Stimulated activated naive CD4-positive, alpha-beta T cell (primary cell): ENCODE results near the gene EVL.
"Not testable (repeated sequence)": the region's sequence is repeated elsewhere in the genome, so short reads cannot be mapped to it uniquely, and the experiment has no call there.

ENCODE experiments used
- DNase-seq, 6 experiments: peaks; one replicate each; lab custom pipeline; 2025; lab: John Stamatoyannopoulos, UW

The EVL gene, protein sequence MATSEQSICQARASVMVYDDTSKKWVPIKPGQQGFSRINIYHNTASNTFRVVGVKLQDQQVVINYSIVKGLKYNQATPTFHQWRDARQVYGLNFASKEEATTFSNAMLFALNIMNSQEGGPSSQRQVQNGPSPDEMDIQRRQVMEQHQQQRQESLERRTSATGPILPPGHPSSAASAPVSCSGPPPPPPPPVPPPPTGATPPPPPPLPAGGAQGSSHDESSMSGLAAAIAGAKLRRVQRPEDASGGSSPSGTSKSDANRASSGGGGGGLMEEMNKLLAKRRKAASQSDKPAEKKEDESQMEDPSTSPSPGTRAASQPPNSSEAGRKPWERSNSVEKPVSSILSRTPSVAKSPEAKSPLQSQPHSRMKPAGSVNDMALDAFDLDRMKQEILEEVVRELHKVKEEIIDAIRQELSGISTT

DNA sequence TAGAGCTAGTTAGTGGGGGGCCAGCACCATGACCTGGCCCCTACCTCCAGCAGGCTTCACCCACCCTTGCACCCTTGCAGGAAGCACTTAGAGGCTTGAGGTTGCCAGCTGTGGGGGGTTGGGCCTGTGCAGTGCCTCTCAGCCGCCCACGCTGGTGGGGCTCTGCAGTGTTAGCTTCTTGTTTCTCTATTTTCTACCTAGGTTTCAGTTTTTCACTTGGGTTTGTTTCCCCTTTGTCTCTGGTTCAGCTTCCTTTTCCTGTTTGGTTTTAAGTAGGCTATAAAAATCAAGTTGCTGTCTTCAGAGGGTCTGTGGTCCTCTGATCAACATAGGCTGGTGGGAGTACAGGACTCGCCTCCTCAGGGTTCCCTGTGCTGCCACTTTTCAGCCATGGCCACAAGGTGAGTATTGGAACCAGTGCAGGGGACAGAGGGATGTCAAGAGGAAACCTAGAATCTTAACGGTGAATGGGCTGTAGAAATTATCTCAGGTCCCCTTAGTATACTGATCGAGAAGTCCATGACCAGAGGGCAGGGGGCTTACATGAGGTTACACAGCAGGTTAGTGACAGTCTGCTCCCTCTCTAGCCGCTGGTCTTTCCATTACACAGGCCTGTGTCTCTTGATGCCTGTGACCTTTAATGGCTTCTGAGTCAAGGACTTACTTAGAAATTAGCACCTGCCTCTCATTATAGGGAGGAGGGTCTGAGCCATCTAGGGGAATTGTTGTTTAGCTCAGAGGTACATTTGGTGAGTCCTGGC lies at the start of gene EVL:
TSS of gene EVL (plus strand) at position 312 of the 761 bp plus-strand sequence. CDS start at position 391, 79 bp downstream.
- DNase-seq, result peak; percentile 58 to 84 (median 73)

DNA sequence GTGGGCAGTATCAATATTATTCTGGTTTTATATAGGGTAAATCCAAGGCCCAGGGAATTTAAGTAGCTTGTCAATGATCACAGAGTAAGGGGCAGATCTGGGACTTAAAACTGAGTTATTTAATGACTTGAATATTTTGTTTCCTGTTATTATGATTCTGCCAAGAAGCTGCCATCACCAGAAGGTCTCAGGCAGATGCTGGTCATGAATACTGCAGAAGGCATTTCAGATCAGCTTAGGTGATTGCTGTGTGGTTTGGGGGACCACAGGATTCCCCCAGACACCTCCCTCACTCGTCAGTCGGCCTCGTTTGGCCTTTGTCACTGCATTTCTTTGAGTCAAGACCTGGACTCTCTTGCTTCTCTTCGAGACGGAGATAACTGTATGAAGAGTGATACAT lies 47.7 kb upstream of the EVL start:
- DNase-seq, result no peak

DNA sequence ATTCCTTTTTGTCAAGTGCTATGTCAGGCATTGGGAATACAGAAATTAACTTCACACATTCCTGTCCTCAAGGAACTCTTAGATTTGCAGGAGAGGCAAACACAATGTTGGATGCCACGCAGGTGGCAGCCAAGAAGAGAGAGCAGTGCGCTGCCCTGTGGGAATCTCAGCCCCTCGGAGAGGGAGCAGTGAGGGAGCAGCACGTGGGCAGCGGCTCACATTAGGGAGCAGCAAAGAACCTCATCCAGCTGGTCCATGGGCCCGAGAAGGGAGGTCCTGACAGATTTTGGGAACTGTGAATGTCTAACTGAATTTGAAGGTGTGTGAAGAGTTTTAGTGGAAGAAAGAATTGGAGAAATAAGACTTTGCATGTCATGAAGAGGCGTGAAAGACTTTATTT lies 47.2 kb upstream of the EVL start:
- DNase-seq, result no peak

DNA sequence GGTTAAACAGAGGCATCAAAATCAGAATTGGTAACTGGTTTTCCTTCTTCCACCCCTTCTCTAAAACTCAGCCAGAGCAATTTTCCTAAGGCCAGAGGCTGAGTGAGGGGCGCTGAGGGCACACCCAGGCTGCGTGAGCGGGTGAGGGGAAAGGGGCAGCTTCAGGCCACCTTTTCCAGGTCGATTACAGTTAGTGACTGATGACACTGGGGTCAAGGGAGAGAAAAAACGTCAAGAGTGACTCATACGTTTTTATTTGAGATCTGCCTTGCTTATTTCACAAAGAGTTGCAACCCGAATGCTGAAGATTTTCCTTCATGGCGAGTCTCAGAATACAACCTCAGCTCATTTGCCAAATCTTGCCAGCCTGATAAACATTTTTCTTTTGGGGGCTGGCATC lies 46.7 kb upstream of the EVL start:
- no peak for DNase-seq

DNA sequence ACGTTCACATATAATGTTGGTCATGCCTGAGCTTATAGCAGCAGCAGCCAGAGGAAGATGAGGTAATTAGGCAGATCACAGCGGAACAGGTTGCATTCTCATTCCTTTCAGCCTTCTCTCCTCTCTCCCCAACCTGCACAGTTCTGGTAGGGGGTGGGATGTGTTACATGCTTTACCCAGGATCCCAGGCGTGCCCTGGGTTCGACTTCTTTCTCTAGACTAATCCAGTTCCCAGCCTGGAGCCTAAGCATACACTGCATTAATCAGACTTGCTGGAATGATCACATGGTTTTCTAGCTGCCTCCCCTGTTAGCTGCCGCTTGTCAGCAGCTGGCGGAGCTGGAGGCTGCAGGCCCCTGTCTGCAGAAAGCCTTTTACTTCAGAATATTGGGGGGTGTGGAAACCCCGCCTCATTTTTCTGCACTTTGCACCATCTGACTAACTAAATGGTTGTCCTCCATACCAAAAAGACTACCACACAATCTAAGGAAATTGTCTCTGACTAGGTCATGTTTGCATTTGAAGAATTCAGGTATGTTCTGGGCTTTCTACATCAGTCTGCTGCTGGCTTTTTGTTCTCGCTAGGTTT lies 46.0 kb upstream of the EVL start:
- DNase-seq, result no peak

DNA sequence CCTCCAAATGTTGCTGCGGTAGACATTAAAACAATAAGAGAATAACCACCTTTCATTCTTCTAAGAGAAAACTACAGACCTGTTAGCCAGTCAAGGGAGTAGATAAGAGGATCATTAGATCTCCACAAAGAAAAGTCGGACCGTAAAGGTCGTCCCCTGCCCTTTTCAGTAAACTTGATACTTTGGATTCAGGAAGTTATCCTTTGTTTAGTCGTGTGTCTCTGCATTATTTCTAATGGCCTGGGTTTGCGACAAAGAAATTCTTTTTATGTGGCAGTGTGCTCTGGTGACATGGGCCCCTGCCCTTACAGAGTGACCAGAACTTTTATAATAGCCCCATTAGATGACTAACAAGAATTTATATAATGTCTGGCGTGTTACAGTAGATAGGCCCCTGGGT lies 44.6 kb upstream of the EVL start:
- DNase-seq, result no peak

DNA sequence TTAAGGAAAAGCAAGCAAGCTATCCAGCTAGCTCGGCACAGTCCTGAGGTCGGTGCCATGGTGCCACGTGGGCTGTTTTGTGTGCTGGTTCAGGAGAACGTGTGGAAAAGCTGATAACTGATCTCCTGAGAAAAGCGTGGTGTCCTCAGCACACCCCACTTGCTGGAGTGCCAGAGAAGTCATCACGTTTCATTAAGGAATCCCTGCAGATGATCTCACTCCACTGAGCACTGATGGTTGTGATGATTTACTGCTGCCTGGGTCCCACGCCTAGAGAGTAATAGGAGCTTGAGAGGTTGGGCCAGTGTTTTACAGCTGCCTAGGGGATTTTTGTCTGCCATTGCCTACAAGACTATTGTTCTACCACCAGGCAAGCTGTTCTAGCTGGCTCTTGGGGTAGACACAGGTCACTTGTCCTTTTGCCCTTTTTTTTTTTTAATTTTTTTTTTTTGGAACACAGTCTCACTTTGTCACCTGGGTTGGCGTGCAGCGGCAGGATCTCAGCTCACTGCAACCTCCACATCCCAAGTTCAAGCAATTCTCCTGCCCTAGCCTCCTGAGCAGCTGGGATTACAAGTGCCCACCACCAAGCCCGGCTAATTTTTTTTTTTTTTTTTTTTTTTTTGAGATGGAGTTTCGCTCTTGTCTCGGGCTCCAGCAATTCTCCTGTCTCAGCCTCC lies 42.3 kb upstream of the EVL start:
- no peak for DNase-seq

DNA sequence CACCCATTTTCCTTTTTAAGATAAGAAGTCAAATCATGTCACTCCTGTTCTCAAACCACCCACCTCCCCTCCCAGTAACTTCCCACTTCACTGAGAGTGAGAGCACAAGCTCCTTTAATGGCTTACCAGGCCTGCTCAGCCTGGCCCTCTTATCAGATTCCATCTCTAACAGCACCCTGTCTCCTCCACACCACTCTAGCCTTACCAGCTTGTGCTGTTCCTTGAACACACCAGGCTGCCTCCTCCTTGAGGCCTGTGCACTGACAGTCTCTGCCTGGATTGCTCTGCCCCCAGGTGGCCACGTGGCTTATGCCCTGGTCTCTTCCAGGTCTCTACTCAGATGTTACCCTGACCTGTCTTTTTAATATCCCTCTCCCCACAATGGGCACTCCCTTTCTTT lies 40.1 kb upstream of the EVL start:
- peak in 2 of 6 experiments; percentile 14 to 17 for DNase-seq

DNA sequence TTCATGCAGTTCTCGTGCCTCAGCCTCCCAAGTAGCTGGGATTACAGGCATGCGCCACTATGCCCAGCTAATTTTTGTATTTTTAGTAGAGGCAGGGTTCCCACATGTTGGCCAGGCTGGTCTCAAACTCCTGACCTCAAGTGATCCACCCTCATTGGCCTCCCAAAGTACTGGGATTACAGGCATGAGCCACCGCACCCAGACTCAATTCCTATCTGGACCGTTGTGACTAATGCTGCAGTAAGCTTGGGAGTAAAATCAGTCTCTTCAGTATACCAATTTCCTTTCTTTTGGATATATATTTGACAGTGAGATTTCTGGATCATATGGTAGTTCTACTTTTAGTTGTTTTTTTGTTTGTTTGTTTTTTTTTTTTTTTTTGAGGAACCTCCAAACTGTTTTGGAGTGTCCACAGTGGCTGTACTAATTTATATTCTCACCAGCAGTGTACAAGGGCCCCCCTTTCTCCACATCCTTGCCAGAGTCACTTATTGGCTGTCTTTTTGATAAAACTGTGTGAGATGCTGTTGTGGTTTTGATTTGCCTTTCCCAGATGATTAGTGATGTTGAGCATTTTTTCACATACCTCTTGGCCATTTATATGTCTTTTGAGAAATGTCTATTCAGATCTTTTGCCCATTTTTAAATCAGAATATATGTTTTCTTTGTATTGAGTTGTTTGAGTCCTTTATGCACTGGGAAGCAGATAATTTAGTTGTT lies 37.3 kb upstream of the EVL start:
- no peak for DNase-seq

DNA sequence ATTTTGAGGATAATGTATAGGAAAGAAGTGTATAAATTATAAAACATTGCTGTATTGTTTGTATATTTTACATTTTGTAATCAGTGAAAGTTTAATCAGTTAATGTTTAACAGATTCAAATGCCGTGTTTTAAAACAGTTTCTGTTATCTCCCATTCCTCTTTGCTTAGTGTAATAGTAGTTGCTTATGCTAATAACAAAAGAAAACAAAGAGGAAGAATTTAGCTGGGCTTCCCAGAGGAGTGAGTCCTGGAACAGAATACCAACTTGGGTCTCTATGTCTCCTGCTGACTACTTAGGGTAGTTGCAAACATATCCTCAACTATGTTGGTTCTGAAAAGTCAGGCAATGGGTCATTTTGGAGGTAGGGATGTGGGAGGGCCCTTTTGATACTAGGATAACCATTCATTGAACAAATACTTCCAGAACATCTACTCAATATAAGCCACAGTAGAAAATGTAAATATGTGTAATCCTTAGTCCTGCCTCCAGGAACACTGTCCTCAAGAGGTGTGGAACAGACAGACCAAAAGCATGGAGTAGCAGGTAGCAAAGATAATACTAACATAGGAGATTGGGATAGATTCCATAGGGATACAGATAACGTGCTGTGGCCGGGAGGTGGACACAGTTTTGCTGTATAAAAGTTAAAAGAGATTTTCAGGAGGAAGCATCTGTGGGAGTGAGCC lies 36.1 kb upstream of the EVL start:
- DNase-seq, result no peak

DNA sequence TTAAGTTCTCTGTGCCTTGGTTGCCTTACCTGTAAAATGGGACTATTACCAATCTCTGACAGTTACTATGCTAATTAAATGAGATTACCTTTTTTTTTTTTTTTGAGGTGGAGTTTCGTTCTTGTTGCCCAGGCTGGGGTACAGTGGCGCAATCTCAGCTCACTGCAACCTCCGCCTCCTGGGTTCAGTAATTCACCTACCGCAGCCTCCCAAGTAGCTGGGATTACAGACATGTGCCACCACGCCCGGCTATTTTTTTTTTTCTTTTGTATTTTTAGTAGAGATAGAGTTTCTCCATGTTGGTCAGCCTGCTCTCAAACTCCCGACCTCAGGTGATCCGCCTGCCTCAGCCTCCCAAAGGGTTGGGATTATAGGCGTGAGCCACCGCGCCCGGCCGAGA lies 35.2 kb upstream of the EVL start:
- DNase-seq, result not testable (repeated sequence)

DNA sequence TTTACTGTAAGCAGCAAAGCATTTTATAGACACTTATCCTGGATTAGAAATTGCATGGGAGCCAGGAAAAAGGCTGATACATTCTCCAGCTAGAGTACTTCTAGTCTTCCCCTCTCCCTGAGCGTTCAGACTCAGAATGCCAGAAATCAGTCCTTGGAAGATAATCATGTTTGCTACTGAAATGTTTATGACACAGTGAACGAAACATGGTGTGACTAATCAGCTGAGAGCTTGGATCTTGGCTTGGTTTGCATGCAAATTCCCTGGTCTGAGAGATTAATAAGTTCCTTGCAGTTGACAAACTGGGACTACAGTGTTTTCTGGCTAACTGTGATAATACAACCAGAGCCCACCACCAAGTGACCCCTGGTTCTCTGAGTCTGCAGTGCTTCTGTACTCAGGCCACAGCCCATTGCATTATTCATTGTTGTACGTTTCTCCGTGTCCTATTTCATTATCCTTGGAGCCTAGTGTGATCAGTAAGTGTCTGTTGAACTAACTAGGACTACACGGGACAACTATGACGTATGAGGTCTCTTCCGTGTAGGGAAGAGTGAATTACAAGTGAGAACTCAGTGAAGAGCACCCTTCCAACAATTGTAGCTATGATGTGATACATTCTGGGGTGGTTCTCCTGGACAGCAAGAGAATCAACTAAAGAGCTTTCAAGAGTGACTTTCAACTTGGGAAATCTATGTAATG lies 34.6 kb upstream of the EVL start:
- DNase-seq, result no peak

DNA sequence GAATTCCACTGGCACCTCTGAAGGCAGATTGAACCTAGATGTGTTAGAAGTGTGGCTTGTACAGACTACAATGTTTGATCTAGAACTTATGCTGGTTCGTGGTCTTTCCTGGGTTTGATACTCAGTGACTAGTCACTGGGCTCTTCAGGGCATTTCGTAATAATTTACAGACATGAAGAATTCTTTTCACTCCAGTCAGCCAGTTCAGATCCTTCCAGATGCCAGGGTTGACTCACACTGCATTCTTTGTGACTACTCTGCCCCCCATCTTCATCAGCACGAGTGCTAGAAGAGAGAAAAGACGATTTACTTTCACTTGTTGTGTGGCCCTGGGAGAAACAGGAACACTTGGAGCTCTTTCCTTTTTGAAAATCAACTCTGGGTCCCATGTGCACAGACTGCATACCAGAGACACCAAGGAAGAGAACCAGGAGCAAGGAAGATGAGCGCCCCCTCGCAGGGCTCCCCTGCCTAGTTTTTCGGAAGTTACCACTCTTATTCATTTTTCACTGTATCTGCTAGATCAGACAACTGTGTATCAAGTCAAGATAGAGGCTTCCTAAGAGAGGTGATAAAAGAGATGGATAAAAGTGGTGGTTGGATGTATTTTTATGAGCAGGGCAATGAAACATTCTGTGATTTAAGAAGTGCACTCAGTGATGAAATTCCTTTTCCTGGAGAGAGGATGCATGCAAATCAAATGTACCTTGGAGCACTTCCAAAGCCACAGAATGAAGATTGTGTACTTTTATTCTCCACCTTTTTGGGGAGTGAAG lies 33.5 kb upstream of the EVL start:
- no peak for DNase-seq

DNA sequence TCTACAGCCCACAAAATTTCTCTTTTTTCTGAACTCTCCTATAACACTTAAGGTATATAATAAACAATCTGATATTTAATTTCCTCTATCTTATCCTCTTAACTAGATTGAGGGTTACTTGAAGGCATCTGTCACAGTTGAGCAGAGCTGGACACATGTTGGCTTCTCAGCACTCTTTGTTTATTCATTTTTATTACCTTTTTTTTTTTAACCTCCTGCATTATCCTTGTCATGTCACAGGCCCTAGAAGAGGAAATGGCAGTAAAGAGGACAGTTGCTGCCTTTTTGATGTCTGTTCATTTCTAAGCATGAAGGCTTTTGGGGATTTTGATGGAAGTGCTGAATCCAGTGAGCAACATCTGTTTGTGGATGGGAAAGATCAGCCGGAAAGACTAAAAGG lies 32.5 kb upstream of the EVL start:
- no peak for DNase-seq

DNA sequence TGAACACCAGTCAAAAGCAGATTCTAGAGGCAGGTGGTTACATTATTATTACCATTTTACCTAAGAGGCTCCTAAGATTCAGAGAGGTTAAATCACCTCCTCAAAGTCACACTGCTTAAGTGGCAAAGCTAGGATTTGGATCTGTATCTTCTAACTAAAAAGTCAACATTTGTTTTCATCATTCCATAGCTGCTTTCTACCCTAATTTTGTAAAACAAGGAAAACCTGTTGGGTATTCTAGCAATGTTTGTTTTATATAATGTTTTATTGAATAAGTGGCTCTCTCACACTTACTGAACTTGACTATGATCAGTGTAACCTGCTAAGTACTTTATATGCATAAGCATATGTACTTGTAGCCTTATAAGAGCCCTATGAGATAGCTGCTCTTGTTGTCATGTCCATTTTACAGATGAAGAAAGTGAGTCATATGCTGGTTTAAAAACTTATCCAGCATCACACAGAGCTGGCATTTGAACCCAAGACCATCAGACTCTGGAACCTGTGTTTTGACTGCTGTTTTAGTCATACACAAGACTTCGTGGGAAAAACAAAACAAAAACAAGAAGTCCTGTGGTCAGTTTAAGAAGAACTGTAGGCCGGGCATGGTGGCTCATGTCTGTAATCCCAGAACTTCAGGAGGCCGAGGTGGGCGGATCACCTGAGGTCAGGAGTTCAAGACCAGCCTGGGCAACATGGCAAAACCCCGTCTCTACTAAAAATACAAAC lies 31.7 kb upstream of the EVL start:
- no peak for DNase-seq

DNA sequence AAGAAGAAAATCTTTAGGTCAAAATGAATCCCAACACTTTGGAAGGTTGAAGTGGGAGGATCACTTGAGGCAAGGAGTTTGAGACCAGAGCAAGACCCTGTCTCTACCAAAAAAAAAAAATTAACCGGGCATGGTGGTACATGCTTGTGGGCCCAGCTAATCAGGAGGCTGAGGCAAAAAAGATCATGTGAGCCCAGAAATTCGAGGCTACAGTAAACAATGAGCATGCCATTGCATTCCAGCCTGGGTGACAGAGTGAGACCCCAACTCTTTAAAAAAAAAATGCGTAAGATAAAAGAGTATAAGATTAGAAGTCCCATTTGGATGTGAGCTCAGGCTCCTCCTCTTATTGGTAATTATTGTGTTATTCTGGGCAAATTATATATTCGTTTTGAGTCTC lies 30.8 kb upstream of the EVL start:
- no peak for DNase-seq

DNA sequence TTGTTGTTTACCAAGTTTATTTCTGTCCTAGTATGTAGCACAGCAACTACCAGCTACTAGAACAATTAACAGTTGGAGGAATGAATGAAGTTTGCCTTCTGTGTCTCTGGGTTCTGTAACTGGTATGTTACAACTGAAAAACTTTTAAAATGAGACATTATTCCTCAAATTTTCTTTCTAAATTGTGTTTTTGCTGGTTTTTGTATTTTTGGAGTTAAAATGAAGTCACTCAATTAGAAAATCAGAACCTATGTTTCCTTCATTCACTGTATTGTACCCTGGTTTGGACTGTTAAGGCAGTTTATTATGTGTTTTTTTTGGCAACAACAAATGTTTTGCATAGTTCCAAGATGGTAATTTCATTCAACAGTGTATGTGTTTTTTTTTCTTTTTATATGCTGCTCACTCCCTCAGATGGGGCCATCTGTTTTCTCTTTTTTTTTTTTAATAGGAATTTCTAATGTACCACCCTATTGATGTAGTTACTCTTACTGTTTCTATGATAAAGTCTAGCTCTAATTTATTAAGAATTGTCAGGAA lies 30.2 kb upstream of the EVL start:
- no peak for DNase-seq

DNA sequence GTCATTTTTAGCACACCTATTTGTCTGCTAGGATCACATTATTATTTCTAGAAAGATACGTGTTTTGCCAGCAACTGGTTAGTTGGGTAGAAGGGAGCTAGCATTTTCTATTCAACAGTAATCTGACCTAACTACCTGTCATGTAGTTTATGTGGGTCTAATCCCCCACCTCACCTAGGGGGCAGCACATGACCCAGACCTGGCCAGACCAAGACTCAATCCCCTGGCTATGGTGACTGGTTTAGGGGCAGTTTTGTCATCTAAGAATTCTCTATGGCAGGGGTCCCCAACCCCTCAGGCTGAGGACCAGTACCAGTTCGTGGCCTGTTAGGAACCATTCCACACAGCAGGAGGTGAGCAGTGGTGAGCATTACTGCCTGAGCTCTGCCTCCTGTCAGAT lies 29.5 kb upstream of the EVL start:
- DNase-seq, result no peak

DNA sequence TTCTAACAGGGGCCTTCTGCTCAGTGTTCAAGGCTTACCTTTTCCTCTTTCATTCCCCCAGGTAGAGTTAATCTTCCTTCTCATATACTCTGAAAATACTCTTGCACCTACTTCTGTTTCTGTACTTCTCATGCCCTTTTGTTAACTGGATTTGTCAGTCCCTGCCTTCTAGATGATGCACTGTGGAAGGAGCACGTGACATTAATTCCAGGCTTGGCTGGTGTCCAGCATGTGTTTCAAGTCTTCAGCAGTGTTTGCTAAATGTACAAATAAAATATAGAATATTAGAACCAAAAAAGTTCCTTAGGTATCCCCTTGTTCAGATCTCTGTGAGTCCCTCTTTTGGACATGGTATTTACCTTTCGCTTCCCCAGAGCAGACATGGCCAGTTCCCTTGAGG lies 27.9 kb upstream of the EVL start:
- DNase-seq, result no peak
